Lower leg skin (tissue), 3 donors: ENCODE measurements around the gene FN3K.

ENCODE experiments used
- CTCF ChIP-seq, 3 donors: fragments of 450-650 bp; IDR thresholded peaks; one replicate each; pipeline ENCODE4 v1.5.1; 2016; ENCODE audit warnings: antibody characterized with exemption in 3 of 3, mild to moderate bottlenecking in 3 of 3, moderate library complexity in 2 of 3
- POLR2A ChIP-seq, 2 donors: fragments of 450-650 bp; IDR thresholded peaks; one replicate each; pipeline ENCODE4 v1.6.1; 2016 to 2017; ENCODE audit warnings: antibody characterized with exemption in 2 of 2, mild to moderate bottlenecking in 1 of 2, moderate library complexity in 1 of 2

- TF ChIP-seq POLR2A (IDR thresholded peaks at IDR 0.05) (no peak), CTCF (IDR thresholded peaks at IDR 0.05) (no peak)
Measured at GRCh38 chr17:82780195-82780594, 44.8 kb downstream of the FN3K start.
